K562 (cell line): ENCODE data around the gene SSBP2. TPM values are rescaled to one million over a fixed set of nuclear protein-coding genes. Genes with fewer than 3 reads are reported as not detected.

ENCODE experiments used
- TAF1 ChIP-seq: IDR thresholded peaks from 2 replicates; pipeline ENCODE4 v1.6.1; 2011; ENCODE audit warnings: mild to moderate bottlenecking, low read length, moderate library complexity; ENCODE audit not compliant: insufficient read depth, control insufficient read depth, severe bottlenecking; ENCODE audit errors: extremely low read depth
- ZKSCAN8 ChIP-seq: fragments of 200-800 bp; sonication (Bioruptor generic); IDR thresholded peaks from 2 replicates; pipeline ENCODE4 v1.6.1; 2016; ENCODE audit warnings: missing genetic modification characterization, missing compliant biosample characterization
- polyA plus RNA-seq, 8 experiments: library from polyadenylated mRNA; depleted of rRNA in 4 of 8; stranded (reverse) in 5 of 8; unstranded in 3 of 8; fragments of >200 nt; fragmentation: Nextera tagmentation in 2 of 8; fragmentation: Illumina TruSeq in 1 of 8; extraction: Ambion mirVana in 2 of 8; extraction: Trizol in 1 of 8; gene quantifications; 2 replicates each; pipeline versions ENCODE4 v1.2.1 to v1.2.3, GENCODE V29; 2011 to 2014; ENCODE audit warnings: inconsistent platforms in 1 of 8, missing spikeins in 1 of 8
- total RNA-seq, 7 experiments: library from RNA; depleted of rRNA in 6 of 7; stranded (reverse); fragments of >200 nt in 6 of 7; fragmentation: Illumina TruSeq in 2 of 7; extraction: Trizol in 2 of 7; gene quantifications; 2 replicates each; pipeline versions ENCODE4 v1.2.1 to v1.2.3, GENCODE V29; 2011 to 2021; ENCODE audit warnings: low replicate concordance in 1 of 7
- TF ChIP-seq, protein P1 (sequence below), 2 experiments: fragments of 150-350 bp in 1 of 2; IDR thresholded peaks; 2 replicates each; pipeline ENCODE4 v1.6.1; 2012 to 2016; ENCODE audit warnings: low read depth in 2 of 2, low read length in 2 of 2, mild to moderate bottlenecking in 1 of 2, moderate library complexity in 1 of 2
- TF ChIP-seq, protein P2 (sequence below), 2 experiments: fragments of 450-650 bp in 1 of 2; sonication (generic) in 1 of 2; formaldehyde crosslinking; conservative IDR thresholded peaks; 2 replicates each; pipeline versions ENCODE4 v1.4.0 to v1.8.1; 2020 to 2022; ENCODE audit warnings: mild to moderate bottlenecking in 1 of 2, missing genetic modification reagents in 1 of 2
- TF ChIP-seq, protein P3 (sequence below): sonication (generic); formaldehyde crosslinking; IDR thresholded peaks from 2 replicates; pipeline ENCODE4 v1.8.1; 2023; ENCODE audit warnings: mild to moderate bottlenecking, missing genetic modification reagents
- TF ChIP-seq, protein P4 (sequence below): sonication (generic); formaldehyde crosslinking; IDR thresholded peaks from 2 replicates; pipeline ENCODE4 v1.8.0; 2022; ENCODE audit warnings: mild to moderate bottlenecking, missing genetic modification reagents

Gene SSBP2
- total and polyA plus RNA-seq, 9 of the 15 experiments (the other 6 are each of a cell fraction or from before 2014, with no cell fraction given) = 22.3 to 133 (median 42.1) TPM

DNA sequence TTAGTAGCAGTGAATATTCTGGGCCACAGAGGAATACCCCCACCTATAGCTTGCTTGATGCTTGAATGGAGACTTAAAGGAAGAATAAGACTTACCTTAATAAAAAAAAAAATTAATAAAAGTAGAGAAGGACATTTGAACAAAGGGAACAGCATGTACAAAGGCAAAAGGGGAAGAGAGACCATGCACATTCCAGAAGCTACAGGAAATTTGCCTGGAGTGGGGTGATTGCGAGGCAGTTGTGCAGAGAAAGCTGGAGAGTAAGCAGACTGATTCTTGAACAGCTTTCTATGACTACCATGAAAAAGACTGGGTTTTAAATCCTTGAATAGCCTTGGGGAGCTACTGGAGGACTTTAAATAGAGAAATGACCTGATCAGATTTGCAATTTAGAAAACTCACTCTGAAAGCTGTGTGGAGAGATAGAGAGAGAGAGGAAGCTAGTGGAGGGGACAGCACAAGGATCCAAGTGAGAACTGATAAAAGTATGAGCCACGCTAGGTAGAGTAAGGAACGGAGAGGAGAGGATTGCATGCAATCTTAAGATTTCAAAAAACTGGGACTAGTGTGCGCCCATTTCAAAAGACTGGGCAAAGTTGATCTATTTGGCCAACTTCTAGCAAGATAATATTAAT is 12.5 kb upstream of the SSBP2 start (continued):
- TF ChIP-seq, protein P1, sequence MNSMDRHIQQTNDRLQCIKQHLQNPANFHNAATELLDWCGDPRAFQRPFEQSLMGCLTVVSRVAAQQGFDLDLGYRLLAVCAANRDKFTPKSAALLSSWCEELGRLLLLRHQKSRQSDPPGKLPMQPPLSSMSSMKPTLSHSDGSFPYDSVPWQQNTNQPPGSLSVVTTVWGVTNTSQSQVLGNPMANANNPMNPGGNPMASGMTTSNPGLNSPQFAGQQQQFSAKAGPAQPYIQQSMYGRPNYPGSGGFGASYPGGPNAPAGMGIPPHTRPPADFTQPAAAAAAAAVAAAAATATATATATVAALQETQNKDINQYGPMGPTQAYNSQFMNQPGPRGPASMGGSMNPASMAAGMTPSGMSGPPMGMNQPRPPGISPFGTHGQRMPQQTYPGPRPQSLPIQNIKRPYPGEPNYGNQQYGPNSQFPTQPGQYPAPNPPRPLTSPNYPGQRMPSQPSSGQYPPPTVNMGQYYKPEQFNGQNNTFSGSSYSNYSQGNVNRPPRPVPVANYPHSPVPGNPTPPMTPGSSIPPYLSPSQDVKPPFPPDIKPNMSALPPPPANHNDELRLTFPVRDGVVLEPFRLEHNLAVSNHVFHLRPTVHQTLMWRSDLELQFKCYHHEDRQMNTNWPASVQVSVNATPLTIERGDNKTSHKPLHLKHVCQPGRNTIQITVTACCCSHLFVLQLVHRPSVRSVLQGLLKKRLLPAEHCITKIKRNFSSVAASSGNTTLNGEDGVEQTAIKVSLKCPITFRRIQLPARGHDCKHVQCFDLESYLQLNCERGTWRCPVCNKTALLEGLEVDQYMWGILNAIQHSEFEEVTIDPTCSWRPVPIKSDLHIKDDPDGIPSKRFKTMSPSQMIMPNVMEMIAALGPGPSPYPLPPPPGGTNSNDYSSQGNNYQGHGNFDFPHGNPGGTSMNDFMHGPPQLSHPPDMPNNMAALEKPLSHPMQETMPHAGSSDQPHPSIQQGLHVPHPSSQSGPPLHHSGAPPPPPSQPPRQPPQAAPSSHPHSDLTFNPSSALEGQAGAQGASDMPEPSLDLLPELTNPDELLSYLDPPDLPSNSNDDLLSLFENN (IDR thresholded peaks at IDR 0.05; ENCODE audit: low read depth in 2 of 2, low read length in 2 of 2) = no peak
- TF ChIP-seq, protein P2, sequence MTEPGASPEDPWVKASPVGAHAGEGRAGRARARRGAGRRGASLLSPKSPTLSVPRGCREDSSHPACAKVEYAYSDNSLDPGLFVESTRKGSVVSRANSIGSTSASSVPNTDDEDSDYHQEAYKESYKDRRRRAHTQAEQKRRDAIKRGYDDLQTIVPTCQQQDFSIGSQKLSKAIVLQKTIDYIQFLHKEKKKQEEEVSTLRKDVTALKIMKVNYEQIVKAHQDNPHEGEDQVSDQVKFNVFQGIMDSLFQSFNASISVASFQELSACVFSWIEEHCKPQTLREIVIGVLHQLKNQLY (CRISPR knock-in tag; conservative IDR thresholded peaks at IDR 0.05) = no peak
- TF ChIP-seq TAF1 (no peak), ZKSCAN8 (CRISPR knock-in tag) (no peak)
- TF ChIP-seq, protein P3, sequence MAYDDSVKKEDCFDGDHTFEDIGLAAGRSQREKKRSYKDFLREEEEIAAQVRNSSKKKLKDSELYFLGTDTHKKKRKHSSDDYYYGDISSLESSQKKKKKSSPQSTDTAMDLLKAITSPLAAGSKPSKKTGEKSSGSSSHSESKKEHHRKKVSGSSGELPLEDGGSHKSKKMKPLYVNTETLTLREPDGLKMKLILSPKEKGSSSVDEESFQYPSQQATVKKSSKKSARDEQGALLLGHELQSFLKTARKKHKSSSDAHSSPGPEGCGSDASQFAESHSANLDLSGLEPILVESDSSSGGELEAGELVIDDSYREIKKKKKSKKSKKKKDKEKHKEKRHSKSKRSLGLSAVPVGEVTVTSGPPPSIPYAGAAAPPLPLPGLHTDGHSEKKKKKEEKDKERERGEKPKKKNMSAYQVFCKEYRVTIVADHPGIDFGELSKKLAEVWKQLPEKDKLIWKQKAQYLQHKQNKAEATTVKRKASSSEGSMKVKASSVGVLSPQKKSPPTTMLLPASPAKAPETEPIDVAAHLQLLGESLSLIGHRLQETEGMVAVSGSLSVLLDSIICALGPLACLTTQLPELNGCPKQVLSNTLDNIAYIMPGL = no peak
- TF ChIP-seq, protein P4, sequence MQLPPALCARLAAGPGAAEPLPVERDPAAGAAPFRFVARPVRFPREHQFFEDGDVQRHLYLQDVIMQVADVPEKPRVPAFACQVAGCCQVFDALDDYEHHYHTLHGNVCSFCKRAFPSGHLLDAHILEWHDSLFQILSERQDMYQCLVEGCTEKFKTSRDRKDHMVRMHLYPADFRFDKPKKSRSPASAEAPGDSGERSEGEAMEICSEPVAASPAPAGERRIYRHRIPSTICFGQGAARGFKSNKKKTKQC (CRISPR knock-in tag) = no peak
